Activated T-cell treated with anti-CD3 and anti-CD28 coated beads, Interleukin-2, amount 50 U/mL, for 48 hours (primary cell): ENCODE data around the gene GNB4.

Source experiments
- DNase-seq, 2 experiments: peaks; one replicate each; pipeline ENCODE4 v3.0.0-alpha.2; 2020

Gene GNB4

GRCh38 chr3:179432451-179432850 is 18.8 kb downstream of the GNB4 start:
- no peak for DNase-seq

- DNase-seq, result no peak
These were observed 19.2 kb downstream of the GNB4 start for GRCh38 chr3:179432021-179432420.

- no peak for DNase-seq
These were observed 20.9 kb downstream of the GNB4 start for GRCh38 chr3:179430277-179430870.

GRCh38 chr3:179428876-179429548 is 22.3 kb downstream of the GNB4 start:
- DNase-seq, result no peak

- DNase-seq, result no peak
These were observed 26.2 kb downstream of the GNB4 start for GRCh38 chr3:179425075-179425474.

GRCh38 chr3:179421500-179421899 is 29.8 kb downstream of the GNB4 start:
- DNase-seq, result no peak

GRCh38 chr3:179418610-179419009 is 32.7 kb downstream of the GNB4 start:
- no peak for DNase-seq

GRCh38 chr3:179416681-179417080 is 34.6 kb downstream of the GNB4 start:
- DNase-seq, result no peak

GRCh38 chr3:179415377-179415776 is 35.9 kb downstream of the GNB4 start:
- no peak for DNase-seq

GRCh38 chr3:179414804-179415203 is 36.5 kb downstream of the GNB4 start:
- no peak for DNase-seq

GRCh38 chr3:179410999-179411398 is 40.3 kb downstream of the GNB4 start:
- no peak for DNase-seq

GRCh38 chr3:179410331-179410730 is 40.9 kb downstream of the GNB4 start:
- no peak for DNase-seq

GRCh38 chr3:179404307-179404706 is 47.0 kb downstream of the GNB4 start:
- no peak for DNase-seq

GRCh38 chr3:179402963-179403362 is 48.3 kb downstream of the GNB4 start:
- DNase-seq, result no peak

GRCh38 chr3:179401561-179401960 is 49.7 kb downstream of the GNB4 start:
- DNase-seq, result no peak

GRCh38 chr3:179398574-179399231 is 52.6 kb downstream of the GNB4 start:
- DNase-seq, result no peak

- no peak for DNase-seq
These were observed 59.4 kb downstream of the GNB4 start for GRCh38 chr3:179391906-179392305.

GRCh38 chr3:179376474-179376873 is 74.8 kb downstream of the GNB4 start:
- no peak for DNase-seq

- no peak for DNase-seq
These were observed 75.9 kb downstream of the GNB4 start for GRCh38 chr3:179375091-179375999.

GRCh38 chr3:179373938-179374337 is 77.3 kb downstream of the GNB4 start:
- no peak for DNase-seq

GRCh38 chr3:179369621-179370020 is 81.6 kb downstream of the GNB4 start:
- DNase-seq, result no peak

GRCh38 chr3:179363332-179363731 is 87.9 kb downstream of the GNB4 start:
- DNase-seq, result no peak

- DNase-seq, result no peak
These were observed 95.3 kb downstream of the GNB4 start for GRCh38 chr3:179355996-179356395.
